HG03060 (cell line): ENCODE data around the gene AGK.
"Not testable (repeated sequence)": the region's sequence is repeated elsewhere in the genome, so short reads cannot be mapped to it uniquely, and the experiment has no call there.

Source experiments
- ATAC-seq: cut with Tn5 transposase; IDR thresholded peaks from one replicate; pipeline ENCODE4 v1.9.1; 2021; ENCODE audit warnings: low read depth, moderate number of reproducible peaks; ENCODE audit not compliant: unreplicated experiment

AGK gene

DNA sequence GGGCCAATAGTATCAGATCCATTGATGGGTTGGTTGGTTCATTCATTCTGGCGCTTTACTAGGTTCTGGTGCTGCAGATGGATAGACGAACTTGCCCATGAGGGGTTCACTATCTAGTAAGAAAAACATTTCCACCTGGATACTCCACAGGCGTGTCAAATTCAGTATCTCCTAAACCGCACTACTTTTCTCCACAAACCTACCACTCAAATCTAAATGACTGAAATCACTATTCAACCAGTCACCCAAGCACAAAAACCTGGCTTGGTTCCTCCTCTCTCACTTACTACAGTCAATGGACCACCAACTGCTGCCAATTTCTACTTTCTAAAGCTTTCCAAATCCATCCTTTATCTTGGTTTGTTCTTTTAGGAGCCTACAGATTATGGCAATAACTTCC, 572 bp downstream of the AGK start:
- ATAC-seq = no peak

DNA sequence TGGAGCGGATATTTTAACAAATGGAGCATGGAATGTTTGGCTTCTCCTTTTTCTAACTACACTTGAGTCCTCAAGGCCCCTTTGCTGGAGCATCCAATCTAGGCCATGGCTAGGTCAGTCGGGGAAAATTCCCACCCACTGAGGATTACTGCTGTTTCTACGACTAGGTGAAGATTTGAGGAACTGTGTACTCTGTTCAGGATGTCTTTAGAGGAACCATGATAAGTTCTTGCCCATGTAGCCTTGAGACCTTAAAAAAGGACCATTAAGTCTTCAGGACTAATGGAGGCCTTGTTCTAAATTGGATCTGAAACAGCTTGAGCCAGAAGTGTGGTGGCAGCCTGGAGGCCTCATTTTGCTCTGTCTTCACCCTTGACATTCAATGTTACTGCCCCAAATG, 6.2 kb downstream of the AGK start:
- no peak for ATAC-seq

- ATAC-seq = not testable (repeated sequence)
These were observed 6.8 kb downstream of the AGK start for GRCh38 chr7:141557831-141558531.

DNA sequence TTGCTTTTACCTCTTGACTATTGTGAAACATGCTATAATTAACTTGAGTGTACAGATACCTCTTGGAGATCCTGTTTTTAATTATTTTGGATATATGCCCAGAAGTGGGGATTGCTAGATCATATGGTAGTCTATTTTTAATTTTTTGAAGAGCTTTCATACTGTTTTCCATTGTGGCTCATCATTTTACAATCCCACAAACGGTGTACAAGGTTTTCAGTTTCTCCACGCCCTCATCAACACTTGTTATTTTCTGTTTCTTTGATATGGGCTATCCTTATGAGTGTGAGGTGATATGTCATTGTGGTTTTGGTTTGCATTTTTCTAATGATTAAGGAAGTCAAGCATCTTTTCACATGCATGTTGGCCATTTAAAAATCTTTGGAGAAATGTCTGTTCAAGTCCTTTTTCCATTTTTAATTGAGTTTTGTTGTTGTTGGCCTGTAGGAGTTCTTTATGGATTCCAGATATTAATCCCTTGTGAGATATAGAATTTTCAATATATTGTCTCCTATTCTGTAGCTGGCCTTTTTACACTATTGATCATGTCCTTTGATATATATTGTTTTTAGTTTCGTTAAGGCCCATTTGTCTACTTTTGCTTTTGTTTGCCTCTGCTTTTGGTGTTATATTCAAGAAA, 7.5 kb downstream of the AGK start:
- ATAC-seq = peak; percentile 51

GRCh38 chr7:141559961-141560360, 8.8 kb downstream of the AGK start:
- no peak for ATAC-seq

- no peak for ATAC-seq
These were observed 10.8 kb downstream of the AGK start for GRCh38 chr7:141562036-141562435.

DNA sequence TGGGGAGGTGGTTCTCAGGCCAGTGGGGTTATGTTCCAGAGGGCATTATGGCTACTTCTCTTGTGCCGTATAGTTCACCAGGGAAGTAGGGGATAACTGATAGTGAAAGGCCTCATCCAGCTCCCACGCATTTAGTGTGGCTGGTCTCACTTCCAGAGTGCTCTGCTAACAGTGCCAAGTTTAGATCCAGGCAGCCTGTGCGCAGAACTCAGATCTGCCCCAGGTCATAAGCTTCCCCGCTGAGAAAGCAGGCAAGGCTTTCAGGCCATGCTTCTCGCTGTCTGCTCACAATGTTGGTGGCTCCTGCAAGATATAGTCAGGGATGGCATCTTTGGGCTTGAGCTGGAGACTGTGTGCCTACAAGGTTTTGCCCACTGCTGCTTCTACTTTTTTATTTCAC, 11.3 kb downstream of the AGK start:
- ATAC-seq = no peak

DNA sequence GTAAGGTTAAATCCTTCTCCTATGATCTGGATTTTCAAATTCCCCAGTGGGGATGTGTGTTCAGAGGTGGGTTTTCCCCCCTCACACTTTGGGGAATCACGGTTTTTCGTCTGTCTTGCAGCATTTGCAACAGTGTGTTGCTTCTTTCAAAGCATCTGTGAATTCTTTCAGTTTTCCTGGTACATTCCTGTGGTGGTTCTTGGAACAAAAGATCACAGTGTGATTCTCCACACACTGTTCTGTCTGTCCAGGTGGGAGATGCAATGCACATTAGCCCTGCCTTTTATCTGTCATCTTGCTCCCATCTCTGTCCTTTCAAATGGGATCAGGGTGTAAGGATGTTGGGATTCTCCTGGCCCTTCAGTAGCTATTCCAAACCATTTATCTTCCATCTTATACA, 11.8 kb downstream of the AGK start:
- ATAC-seq = no peak

GRCh38 chr7:141563956-141564623, 12.9 kb downstream of the AGK start:
- no peak for ATAC-seq

- ATAC-seq = no peak
These were observed 16.2 kb downstream of the AGK start for GRCh38 chr7:141567432-141567831.

DNA sequence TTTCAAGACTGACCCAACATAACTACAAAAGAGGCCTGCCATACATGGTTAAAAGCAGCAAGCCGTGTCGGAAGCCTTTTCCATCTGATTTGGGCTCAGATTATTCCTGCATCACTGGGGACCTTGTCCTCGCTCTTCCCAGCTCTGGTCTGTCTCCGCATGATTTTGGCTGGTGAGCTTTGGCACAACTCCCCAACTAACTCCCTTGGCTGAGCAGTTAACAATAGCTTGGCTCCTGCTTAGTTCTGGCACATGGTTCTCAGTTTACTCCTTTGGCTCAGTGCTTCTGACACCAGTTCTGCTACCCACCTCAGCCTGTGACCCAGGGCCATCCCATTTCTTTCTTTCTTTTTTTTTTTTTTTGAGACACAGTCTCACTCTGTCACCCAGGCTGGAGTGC, 17.0 kb downstream of the AGK start:
- no peak for ATAC-seq

- ATAC-seq = no peak
These were observed 19.8 kb downstream of the AGK start for GRCh38 chr7:141571059-141571458.

GRCh38 chr7:141572175-141572574, 21.0 kb downstream of the AGK start:
- ATAC-seq = no peak

DNA sequence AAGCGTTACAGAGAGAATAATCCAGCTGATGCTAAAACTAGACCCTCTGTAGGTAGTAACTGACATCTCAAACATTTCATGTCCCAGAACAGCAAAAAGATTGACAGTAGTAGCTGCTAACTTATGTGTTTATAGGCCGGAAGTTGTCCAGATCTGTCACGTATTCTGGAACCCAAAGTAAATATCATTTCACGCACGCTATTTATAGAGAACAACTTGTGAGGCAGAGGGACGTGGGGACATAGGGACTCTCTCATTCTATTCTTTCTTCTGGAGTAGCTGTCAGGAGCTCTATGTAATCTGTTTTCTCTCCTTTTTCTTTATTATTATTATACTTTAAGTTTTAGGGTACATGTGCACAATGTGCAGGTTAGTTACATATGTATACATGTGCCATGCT, 22.3 kb downstream of the AGK start:
- ATAC-seq = no peak

- no peak for ATAC-seq
These were observed 24.0 kb downstream of the AGK start for GRCh38 chr7:141575164-141575563.

DNA sequence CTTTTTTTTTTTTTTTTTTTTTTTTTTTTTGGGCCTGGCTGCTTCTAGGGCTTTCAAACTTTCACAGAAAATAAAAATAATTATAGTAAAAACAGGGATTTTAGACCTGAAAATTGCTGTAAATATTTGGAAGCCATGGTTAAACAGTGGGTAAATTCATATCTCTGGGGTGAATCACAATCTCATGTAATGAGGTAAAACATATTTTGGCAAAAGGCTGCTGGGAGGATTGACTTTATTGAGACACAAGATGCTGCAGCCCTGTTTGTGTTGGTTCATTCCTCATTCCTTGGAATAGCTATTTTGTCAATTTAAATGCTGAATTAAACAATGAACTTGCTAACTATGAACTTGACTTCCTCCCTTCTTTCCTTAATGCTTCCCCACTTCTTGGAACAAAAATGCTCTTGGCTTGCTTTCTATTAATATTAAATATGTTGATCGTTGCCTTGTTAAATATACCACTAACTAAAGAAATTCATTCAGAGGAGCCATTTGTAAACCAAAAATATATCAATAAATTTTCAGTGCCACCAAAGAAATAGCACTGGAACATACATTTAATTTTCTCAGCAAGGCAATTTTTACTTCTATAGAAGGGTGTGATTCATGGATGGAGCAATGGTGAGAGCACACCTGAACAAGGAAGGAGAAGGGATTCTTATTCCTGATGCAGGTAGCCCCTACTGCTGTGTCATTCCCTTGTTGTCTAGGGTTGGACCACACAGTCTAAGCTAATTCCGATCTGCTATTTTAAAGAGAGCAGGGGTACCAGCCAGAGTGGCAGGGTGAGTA, 24.6 kb downstream of the AGK start:
- no peak for ATAC-seq

DNA sequence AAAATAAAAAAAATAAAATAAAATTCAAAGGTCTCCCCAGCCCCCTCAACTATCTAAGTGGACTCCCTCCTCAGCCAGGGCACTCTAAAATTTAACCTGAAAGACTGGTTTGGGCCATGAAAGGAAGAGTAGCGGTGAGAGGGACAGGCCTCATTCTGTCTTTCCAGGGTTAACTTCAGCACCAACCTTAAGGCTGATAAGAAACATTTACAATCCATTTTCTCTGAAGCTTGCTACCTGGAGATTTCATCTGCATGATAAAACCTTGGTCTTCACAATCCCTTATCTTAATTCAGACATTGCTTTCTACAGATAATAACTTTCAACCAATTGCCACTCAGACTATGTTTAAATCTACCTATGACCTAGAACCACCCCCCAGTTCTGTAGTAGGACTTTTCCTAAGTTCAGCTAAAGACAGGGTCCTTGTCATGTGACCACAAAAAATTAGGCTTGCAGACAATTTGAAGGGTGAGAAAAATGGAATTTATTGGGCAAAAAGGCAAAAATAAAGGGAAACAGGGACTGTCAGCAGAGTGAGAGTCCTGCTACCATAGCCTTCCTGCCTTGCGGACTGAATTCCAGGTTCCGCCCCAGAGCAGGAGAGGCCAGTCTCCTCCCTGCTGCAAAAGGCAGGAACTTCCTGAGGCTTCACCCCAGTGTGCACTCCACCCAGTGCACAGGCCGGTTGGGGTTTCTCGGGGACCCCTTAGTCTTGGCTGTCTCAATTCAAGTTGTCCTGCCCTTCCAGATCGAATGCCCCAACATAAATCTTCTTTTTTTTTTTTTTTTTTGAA, 26.0 kb downstream of the AGK start:
- ATAC-seq = no peak

DNA sequence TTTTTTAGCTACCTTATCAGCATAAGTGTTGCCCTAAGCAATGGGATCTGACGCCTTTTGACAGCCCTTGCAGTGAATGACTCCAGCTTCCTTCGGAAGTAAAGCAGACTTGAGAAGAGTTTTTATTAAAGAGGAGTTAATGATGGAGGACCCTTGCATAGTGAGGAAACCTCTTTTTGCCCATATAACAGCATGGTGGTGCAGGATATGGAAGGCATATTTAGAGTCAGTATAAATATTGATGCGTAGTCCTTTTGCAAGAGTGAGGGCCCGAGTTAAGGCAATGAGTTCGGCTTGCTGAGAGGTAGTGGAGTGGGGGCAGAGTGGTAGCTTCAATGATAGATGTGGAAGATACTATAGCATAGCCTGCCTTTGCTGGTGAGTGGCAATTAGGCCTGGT, 28.7 kb downstream of the AGK start:
- ATAC-seq = not testable (repeated sequence)

GRCh38 chr7:141582063-141582462, 30.9 kb downstream of the AGK start:
- ATAC-seq = not testable (repeated sequence)

DNA sequence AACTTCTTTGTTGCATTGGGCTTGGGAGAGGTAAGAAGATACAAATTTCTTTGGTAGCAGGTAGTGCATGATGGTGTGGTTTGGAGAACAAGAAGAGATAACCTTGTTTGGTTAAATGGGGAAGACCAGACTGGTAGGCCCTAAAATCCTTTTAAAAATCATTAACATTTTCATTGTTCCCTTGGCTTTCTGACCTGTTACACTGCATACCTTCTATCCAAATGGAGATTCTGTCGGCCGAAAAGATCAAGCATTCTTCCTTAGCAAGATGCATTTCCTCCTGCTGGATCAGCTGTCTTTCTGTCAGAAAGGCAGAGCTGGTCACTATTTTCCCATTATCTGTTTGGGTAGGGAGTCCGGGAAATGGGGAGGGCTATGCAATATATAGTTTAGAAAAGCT, 33.7 kb downstream of the AGK start:
- ATAC-seq = no peak
